ENCODE measurements around the gene TTPAL.

Gene TTPAL, protein sequence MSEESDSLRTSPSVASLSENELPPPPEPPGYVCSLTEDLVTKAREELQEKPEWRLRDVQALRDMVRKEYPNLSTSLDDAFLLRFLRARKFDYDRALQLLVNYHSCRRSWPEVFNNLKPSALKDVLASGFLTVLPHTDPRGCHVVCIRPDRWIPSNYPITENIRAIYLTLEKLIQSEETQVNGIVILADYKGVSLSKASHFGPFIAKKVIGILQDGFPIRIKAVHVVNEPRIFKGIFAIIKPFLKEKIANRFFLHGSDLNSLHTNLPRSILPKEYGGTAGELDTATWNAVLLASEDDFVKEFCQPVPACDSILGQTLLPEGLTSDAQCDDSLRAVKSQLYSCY

DNA sequence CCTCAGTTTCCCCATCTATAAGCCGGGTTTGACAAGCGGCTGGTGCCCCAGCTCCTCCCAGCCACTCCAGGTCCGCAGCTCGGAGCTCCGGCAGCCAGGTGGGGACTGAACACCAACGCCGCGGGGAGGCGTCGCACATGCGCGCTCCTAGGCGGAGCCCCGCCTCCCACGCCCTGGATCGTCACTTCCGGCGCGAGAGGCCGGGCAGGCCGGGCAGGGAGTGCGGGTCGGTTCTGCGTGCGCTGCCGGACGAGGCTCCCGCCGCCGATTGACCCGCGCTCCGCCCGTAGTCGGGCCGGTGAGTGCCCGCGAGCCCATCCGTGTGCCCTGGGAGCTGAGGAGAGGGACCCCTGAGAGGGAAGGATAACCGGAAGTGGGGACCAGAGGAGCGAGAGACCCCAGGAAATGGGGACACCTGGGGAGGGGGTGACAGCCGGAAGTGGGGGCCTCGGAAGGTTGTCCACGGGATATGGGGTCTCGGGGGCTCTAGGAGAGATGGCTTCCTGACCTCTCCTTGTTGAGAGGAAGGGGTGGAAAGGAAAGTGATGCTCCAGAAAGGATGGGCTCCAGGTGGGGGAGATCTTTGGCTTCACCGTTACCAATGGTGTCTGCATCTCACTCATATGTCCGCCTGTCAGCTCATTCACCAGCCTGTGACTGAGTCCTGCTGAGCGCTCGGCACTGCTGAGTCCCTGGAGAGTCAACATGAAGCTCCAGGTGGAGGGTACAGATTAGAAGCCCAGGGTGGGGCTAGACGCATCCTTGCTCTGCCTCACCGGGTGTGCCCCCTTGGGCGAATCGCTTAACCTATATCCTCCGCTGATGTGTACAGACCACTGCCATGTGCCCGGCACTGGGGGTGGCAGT, at the start of gene TTPAL:
Gene TTPAL (plus strand): TSS at position 181 of the 867 bp plus-strand sequence. CDS start 4,126 bp downstream, outside the sequence.
- Mint-ChIP-seq H3K27me3 (peaks cover 13% of the 10 kb centered on the region), H3K9me3 (no peaks in the 10 kb centered on the region), H3K4me1 (peaks cover 27% of the 10 kb centered on the region), H3K4me3 (peak within 1 kb of the TSS; percentile 92), H3K36me3 (peaks cover 8% of the 10 kb centered on the region), H3K27ac (peak within 1 kb of the TSS; percentile 89)
- DNase-seq, result peak; percentile 91
- CTCF ChIA-PET, result interaction anchor here (0.7 to 1.9 kb wide), 7 partner anchors 11 to 134 kb away, joined by 3 to 19 read pairs (median 3); no protein-coding TSS in a partner anchor

DNA sequence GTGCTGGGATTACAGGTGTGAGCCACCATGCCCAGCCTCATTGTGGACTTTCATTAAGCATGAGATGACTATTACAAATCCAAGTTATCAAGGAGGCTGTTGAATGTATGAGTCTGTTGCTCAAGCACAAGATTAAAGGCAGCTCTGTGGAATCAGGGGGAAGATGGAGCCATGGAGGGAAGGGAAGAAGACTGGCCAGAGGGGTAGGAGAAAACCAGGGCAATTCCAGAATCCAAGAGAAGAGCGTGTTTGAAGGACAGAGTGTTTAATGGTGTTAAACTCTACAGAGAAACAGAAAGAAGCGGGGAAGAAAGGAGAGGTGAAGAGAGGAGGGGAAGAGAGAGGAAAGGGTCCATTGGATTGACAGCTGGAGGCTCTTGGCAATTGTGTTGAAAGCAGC, 49.8 kb upstream of the TTPAL start:
- H3K4me1 Mint-ChIP-seq, result no peaks in the 10 kb centered on the region
- DNase-seq, result no peak
- CTCF ChIA-PET, result no interaction called here
- H3K27ac Mint-ChIP-seq, result no peak overlapping the region
- H3K36me3 Mint-ChIP-seq, result no peaks in the 10 kb centered on the region
- H3K4me3 Mint-ChIP-seq, result no peak overlapping the region
- H3K27me3 Mint-ChIP-seq, result peaks cover 17% of the 10 kb centered on the region
- H3K9me3 Mint-ChIP-seq, result no peaks in the 10 kb centered on the region

DNA sequence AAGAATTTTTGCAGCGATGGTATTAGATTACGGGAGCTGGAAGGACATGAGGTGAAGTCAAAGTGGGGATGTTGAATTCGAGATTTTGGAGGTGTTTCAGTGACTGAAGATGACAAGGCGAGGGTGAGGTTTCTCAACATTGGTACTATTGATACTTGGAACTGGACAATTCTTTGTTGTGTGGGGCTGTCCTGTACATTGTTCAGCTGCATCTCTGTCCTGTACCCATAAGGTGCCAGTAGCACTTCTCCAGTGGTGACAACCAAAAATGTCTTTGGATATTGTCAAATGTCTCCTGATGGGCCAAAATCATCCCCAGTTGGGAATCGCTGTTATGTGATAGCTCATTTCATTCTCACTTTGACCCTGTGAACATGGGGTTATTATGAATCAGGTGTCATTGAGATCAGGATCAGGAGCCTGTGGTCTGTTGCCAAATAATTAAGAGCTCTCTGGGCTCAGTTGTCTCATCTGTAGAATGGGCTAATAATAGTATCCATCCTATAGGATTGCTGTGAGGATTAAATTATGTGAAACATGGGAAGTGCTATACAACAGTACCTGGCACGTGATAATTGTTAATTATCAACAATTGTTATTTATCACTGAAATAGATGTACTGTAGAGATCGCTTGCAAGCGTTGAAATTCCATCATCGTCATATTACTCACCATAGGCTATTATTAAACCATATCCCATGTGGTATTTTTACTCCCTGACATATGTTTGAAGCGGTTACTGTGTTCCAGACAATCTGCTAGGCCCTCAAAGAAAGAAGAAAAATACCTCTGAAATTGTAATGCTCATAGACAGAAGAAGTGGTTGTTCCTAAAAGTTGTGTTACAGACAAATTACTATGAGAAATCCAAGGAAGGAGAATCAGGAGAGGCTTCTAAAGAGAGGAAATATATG, 48.5 kb upstream of the TTPAL start:
- Mint-ChIP-seq H3K27me3 (peaks cover 18% of the 10 kb centered on the region), H3K9me3 (no peaks in the 10 kb centered on the region), H3K27ac (no peak overlapping the region), H3K4me1 (no peaks in the 10 kb centered on the region), H3K4me3 (no peak overlapping the region), H3K36me3 (no peaks in the 10 kb centered on the region)
- DNase-seq, result no peak
- CTCF ChIA-PET, result no interaction called here

DNA sequence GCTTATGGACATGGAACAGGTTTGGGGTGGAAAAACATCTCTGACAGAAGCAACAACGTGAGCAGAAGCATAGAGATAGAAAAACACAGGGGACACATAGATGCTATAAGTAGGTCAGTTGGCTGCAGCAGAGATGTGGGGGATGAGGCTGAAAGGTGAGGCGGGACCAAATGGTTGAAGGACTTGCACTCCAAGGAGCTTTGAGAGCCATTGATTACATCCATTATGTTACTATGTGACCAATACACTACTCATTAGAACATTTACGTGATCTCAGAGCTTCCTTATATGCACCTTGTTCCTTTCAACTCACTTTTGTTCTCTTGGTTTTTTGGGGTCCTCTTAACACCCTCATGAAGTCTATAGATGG, 47.9 kb upstream of the TTPAL start:
- H3K27ac Mint-ChIP-seq, result no peak overlapping the region
- H3K36me3 Mint-ChIP-seq, result no peaks in the 10 kb centered on the region
- H3K27me3 Mint-ChIP-seq, result peaks cover 17% of the 10 kb centered on the region
- no peaks in the 10 kb centered on the region for H3K4me1 Mint-ChIP-seq
- no peak overlapping the region for H3K4me3 Mint-ChIP-seq
- no peak for DNase-seq
- no peaks in the 10 kb centered on the region for H3K9me3 Mint-ChIP-seq
- CTCF ChIA-PET, result no interaction called here

DNA sequence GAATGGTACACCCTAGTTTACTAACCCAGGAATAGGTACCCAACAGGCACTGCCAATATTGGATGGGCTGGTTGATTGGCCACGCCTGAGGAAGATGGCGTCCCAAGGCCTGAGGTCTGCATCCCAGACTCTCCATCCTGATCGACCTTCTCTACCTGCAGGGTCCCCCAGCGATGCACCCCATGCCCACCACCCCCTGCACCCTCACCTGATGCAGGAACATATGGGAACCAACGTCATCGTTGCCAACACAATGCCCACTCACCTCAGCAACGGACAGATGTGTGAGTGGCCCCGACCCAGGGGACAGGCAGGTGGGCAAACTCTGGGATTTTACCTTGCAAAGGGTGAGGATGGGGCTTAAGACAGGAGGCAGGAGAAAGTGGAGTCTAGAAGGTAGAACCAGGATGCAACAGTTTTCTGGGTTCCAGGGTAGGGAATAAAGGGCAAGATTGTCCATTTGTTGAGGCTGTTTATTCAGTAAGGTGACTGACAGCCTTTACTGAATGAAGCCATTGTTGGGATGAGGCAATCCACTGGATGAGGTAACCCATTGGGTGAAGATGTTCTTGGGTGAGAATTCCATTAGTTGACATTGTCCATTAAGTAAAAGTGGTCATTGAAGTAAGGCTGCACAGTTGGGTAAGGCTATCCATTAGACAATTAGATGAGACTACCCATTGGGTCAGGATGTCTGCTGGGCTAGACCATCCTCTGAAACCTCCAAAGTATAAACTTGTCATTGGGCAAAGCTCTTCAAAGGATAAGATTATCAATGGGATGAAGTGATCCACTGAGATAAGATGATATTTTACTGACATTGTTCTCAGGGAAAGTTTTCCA, 47.3 kb upstream of the TTPAL start:
- Mint-ChIP-seq H3K4me3 (no peak overlapping the region), H3K27me3 (peaks cover 23% of the 10 kb centered on the region), H3K4me1 (no peaks in the 10 kb centered on the region), H3K9me3 (no peaks in the 10 kb centered on the region), H3K36me3 (no peaks in the 10 kb centered on the region), H3K27ac (no peak overlapping the region)
- CTCF ChIA-PET, result no interaction called here
- no peak for DNase-seq

DNA sequence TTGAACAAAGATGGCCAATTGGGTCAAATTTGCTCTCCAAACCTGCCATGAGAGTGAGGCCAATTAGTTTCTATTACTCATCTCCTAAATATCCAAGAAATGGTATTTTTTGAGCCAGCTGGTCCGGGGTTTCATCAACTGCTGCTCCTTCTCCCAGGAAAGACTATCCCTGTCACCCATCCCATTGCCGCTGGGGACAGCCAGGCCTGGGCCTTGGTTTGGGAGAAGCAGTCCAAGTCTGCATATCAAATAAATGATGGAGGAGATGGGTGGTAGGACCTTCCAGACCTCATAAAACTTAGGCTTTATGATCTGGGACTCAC, 46.7 kb upstream of the TTPAL start:
- no peaks in the 10 kb centered on the region for H3K36me3 Mint-ChIP-seq
- no peak overlapping the region for H3K27ac Mint-ChIP-seq
- no peaks in the 10 kb centered on the region for H3K9me3 Mint-ChIP-seq
- CTCF ChIA-PET, result no interaction called here
- H3K4me1 Mint-ChIP-seq, result no peaks in the 10 kb centered on the region
- peaks cover 22% of the 10 kb centered on the region for H3K27me3 Mint-ChIP-seq
- no peak for DNase-seq
- H3K4me3 Mint-ChIP-seq, result no peak overlapping the region

DNA sequence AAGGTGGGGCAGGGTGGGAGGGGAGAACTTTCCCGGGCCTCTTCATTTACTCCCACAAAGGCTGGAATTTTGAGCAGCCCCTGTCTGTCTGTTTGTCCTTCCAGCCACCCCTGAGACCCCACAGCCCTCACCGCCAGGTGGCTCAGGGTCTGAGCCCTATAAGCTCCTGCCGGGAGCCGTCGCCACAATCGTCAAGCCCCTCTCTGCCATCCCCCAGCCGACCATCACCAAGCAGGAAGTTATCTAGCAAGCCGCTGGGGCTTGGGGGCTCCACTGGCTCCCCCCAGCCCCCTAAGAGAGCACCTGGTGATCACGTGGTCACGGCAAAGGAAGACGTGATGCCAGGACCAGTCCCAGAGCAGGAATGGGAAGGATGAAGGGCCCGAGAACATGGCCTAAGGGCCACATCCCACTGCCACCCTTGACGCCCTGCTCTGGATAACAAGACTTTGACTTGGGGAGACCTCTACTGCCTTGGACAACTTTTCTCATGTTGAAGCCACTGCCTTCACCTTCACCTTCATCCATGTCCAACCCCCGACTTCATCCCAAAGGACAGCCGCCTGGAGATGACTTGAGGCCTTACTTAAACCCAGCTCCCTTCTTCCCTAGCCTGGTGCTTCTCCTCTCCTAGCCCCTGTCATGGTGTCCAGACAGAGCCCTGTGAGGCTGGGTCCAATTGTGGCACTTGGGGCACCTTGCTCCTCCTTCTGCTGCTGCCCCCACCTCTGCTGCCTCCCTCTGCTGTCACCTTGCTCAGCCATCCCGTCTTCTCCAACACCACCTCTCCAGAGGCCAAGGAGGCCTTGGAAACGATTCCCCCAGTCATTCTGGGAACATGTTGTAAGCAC, 46.0 kb upstream of the TTPAL start:
- no peaks in the 10 kb centered on the region for H3K36me3 Mint-ChIP-seq
- peaks cover 23% of the 10 kb centered on the region for H3K27me3 Mint-ChIP-seq
- DNase-seq, result no peak
- H3K4me1 Mint-ChIP-seq, result no peaks in the 10 kb centered on the region
- no peak overlapping the region for H3K27ac Mint-ChIP-seq
- CTCF ChIA-PET, result no interaction called here
- no peaks in the 10 kb centered on the region for H3K9me3 Mint-ChIP-seq
- H3K4me3 Mint-ChIP-seq, result no peak overlapping the region

DNA sequence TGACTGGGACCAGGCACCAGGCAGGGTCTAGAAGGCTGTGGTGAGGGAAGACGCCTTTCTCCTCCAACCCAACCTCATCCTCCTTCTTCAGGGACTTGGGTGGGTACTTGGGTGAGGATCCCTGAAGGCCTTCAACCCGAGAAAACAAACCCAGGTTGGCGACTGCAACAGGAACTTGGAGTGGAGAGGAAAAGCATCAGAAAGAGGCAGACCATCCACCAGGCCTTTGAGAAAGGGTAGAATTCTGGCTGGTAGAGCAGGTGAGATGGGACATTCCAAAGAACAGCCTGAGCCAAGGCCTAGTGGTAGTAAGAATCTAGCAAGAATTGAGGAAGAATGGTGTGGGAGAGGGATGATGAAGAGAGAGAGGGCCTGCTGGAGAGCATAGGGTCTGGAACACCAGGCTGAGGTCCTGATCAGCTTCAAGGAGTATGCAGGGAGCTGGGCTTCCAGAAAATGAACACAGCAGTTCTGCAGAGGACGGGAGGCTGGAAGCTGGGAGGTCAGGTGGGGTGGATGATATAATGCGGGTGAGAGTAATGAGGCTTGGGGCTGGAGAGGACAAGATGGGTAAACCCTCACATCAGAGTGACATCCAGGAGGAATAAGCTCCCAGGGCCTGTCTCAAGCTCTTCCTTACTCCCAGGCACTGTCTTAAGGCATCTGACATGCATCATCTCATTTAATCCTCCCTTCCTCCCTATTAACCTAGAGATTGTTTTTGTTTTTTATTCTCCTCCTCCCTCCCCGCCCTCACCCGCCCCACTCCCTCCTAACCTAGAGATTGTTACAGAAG, 45.2 kb upstream of the TTPAL start:
- Mint-ChIP-seq H3K27me3 (peaks cover 24% of the 10 kb centered on the region), H3K4me1 (no peaks in the 10 kb centered on the region), H3K27ac (no peak overlapping the region), H3K36me3 (no peaks in the 10 kb centered on the region), H3K9me3 (no peaks in the 10 kb centered on the region), H3K4me3 (no peak overlapping the region)
- DNase-seq, result no peak
- CTCF ChIA-PET, result no interaction called here

DNA sequence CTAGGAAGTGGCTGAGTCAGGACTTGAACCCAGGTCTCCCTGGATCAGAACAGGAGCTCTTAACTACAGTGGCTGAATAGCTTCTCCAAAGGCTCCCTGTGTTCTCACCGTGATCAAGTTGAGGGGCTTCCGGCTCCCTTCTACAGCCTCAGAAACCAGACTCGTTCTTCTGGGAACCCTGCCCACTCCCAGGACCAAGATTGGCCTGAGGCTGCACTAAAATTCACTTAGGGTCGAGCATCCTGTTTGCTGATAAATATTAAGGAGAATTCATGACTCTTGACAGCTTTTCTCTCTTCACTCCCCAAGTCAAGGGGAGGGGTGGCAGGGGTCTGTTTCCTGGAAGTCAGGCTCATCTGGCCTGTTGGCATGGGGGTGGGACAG, 44.6 kb upstream of the TTPAL start:
- CTCF ChIA-PET, result no interaction called here
- no peak for DNase-seq
- no peak overlapping the region for H3K27ac Mint-ChIP-seq
- no peak overlapping the region for H3K4me3 Mint-ChIP-seq
- no peaks in the 10 kb centered on the region for H3K9me3 Mint-ChIP-seq
- H3K27me3 Mint-ChIP-seq, result peaks cover 24% of the 10 kb centered on the region
- no peaks in the 10 kb centered on the region for H3K4me1 Mint-ChIP-seq
- H3K36me3 Mint-ChIP-seq, result no peaks in the 10 kb centered on the region

DNA sequence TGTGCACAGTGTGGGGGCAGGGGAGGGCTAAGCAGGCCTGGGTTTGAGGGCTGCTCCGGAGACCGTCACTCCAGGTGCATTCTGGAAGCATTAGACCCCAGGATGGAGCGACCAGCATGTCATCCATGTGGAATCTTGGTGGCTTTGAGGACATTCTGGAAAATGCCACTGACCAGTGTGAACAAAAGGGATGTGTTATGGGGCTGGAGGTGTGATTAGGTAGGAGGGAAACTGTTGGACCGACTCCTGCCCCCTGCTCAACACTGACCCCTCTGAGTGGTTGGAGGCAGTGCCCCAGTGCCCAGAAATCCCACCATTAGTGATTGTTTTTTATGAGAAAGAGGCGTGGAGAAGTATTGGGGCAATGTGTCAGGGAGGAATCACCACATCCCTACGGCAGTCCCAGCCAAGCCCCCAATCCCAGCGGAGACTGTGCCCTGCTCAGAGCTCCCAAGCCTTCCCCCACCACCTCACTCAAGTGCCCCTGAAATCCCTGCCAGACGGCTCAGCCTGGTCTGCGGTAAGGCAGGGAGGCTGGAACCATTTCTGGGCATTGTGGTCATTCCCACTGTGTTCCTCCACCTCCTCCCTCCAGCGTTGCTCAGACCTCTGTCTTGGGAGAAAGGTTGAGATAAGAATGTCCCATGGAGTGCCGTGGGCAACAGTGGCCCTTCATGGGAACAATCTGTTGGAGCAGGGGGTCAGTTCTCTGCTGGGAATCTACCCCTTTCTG, 44.0 kb upstream of the TTPAL start:
- DNase-seq, result no peak
- Mint-ChIP-seq H3K9me3 (no peaks in the 10 kb centered on the region), H3K4me1 (no peaks in the 10 kb centered on the region), H3K36me3 (no peaks in the 10 kb centered on the region), H3K27me3 (peaks cover 24% of the 10 kb centered on the region), H3K27ac (no peak overlapping the region), H3K4me3 (no peak overlapping the region)
- CTCF ChIA-PET, result no interaction called here

DNA sequence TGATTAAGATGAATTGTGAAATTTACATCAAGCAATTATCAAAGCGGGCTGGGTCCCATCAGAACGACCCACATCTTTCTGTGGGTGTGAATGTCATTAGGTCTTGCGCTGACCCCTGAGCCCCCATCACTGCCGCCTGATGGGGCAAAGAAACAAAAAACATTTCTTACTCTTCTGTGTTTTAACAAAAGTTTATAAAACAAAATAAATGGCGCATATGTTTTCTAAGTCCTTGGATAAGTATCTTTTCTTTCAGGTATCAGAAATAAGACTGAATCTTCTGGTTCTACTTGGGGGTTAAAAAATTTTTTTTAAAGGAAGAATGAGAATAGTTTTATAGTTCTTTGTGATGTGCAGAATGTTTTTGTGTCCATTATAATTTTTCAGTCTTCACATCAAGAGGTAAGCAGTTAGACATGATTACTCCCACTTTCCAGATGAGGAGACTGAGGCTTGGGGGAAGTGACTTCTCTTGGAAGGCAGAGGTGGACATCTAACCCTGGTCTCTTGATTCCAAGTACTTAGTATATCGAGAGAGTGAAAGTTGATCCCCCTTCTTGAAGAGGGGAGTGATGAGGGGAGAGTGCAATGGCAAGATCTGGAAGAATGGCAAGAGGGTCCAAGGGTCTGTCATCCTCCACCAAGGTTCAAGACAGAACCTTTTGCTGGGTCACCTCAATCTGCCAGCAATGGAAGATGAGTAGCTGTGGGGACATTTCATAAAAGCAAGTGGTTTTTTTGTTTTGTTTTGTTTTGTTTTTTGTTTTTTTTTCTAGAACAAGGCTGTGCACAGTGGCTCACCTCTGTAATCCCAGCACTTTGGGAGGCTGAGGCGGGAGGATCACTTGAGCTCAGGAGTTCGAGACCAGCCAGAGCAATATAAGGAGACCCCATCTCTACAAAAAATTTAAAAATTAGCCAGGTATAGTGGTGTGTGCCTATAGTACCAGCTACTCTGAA, 42.8 kb upstream of the TTPAL start:
- CTCF ChIA-PET, result no interaction called here
- DNase-seq, result no peak
- Mint-ChIP-seq H3K4me1 (no peaks in the 10 kb centered on the region), H3K27ac (no peak overlapping the region), H3K27me3 (peaks cover 24% of the 10 kb centered on the region), H3K36me3 (no peaks in the 10 kb centered on the region), H3K4me3 (no peak overlapping the region), H3K9me3 (no peaks in the 10 kb centered on the region)
